Activated CD8-positive, alpha-beta memory T cell treated with anti-CD3 and anti-CD28 coated beads for 4 hours (primary cell): ENCODE results near the gene PITPNC1.
"Not testable (repeated sequence)": the region's sequence is repeated elsewhere in the genome, so short reads cannot be mapped to it uniquely, and the experiment has no call there.

Source experiments
- DNase-seq, 2 donors: peaks; one replicate each; pipeline ENCODE4 v3.0.0-alpha.2; 2020; ENCODE audit warnings: low read depth in 2 of 2

PITPNC1 gene

GRCh38 chr17:67511804-67512203, 134.7 kb downstream of the PITPNC1 start:
- DNase-seq: no peak

GRCh38 chr17:67514998-67515397, 137.9 kb downstream of the PITPNC1 start:
- DNase-seq: no peak

GRCh38 chr17:67515490-67516083, 138.5 kb downstream of the PITPNC1 start:
- DNase-seq: no peak

GRCh38 chr17:67516571-67516970, 139.5 kb downstream of the PITPNC1 start:
- DNase-seq: not testable (repeated sequence)

GRCh38 chr17:67517325-67517724, 140.2 kb downstream of the PITPNC1 start:
- DNase-seq: no peak

GRCh38 chr17:67518876-67519275, 141.8 kb downstream of the PITPNC1 start:
- DNase-seq: no peak

- no peak for DNase-seq
Observed at GRCh38 chr17:67519801-67520251, 142.7 kb downstream of the PITPNC1 start.

GRCh38 chr17:67520252-67520906, 143.3 kb downstream of the PITPNC1 start:
- no peak for DNase-seq

- no peak for DNase-seq
Observed at GRCh38 chr17:67520916-67521774, 144.1 kb downstream of the PITPNC1 start.

GRCh38 chr17:67521775-67522069, 144.6 kb downstream of the PITPNC1 start:
- no peak for DNase-seq

- DNase-seq: no peak
Observed at GRCh38 chr17:67523101-67523500, 146.0 kb downstream of the PITPNC1 start.

GRCh38 chr17:67525239-67526135, 148.4 kb downstream of the PITPNC1 start:
- DNase-seq: no peak

- DNase-seq: no peak
Observed at GRCh38 chr17:67526700-67527099, 149.6 kb downstream of the PITPNC1 start.

- no peak for DNase-seq
Observed at GRCh38 chr17:67528751-67529436, 151.8 kb downstream of the PITPNC1 start.

GRCh38 chr17:67531291-67531690, 154.2 kb downstream of the PITPNC1 start:
- DNase-seq: no peak

- DNase-seq: no peak
Observed at GRCh38 chr17:67532326-67532871, 155.3 kb downstream of the PITPNC1 start.

GRCh38 chr17:67534941-67535340, 157.9 kb downstream of the PITPNC1 start:
- no peak for DNase-seq

GRCh38 chr17:67542219-67543114, 165.4 kb downstream of the PITPNC1 start:
- no peak for DNase-seq

- no peak for DNase-seq
Observed at GRCh38 chr17:67544364-67544955, 167.4 kb downstream of the PITPNC1 start.
